Measurements from ENCODE around the gene PBX3. TPM values are rescaled to one million over a fixed set of nuclear protein-coding genes. Genes with fewer than 3 reads are reported as not detected.
A peak's percentile ranks its signal among the peaks of the same experiment; 100 is the strongest.

PBX3 gene
- polyA plus RNA-seq, 6 donors from 2014 or later, result 7.5 to 15.8 (median 10.1) TPM

DNA sequence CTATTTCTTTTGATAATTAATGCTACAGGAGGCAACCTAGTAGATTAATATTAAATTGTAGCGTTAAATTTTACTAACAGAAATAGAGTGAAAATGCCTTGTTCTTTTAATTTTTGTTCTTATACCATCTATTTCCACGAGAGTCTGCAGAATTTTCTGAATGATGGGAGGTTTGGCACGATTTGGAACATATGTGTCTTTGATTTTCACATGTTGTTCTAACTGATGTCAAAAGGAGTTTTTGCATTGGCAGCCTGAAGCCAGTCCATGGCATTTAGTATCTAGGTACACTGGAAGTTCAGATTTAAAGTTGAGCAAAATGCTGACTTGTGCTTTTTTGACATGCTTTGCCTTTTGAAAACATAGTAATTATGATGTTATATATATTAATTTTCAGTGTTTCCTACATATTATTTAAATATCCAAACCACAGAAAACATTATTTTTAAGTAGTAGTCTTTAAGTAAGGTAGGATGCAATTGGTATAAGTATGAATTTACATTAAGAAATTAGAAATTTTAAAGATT is 103.0 kb downstream of the PBX3 start:
- ATAC-seq (ENCODE audit: low read depth in 2 of 2), result no peak
- no peaks in the 10 kb centered on the region for H3K36me3 Mint-ChIP-seq
- H3K27me3 Mint-ChIP-seq, result no peaks in the 10 kb centered on the region
- H3K9me3 Mint-ChIP-seq, result peaks cover 0 to 1% (median 0%) of the 10 kb centered on the region in 7 donors
- H3K4me3 Mint-ChIP-seq, result no peak overlapping the region
- H3K4me1 Mint-ChIP-seq, result peaks cover 8 to 16% (median 10%) of the 10 kb centered on the region in 3 donors
- no peak for DNase-seq
- H3K27ac Mint-ChIP-seq, result no peak overlapping the region

- H3K4me3 Mint-ChIP-seq, result no peak overlapping the region
- no peak for DNase-seq
- H3K27me3 Mint-ChIP-seq, result no peaks in the 10 kb centered on the region
- H3K9me3 Mint-ChIP-seq, result peaks cover 0 to 1% (median 0%) of the 10 kb centered on the region in 7 donors
- H3K36me3 Mint-ChIP-seq, result no peaks in the 10 kb centered on the region
- H3K27ac Mint-ChIP-seq, result no peak overlapping the region
- ATAC-seq (ENCODE audit: low read depth in 2 of 2), result no peak
- peaks cover 8 to 16% (median 10%) of the 10 kb centered on the region in 3 donors for H3K4me1 Mint-ChIP-seq
Observed at GRCh38 chr9:125850763-125851162, 103.6 kb downstream of the PBX3 start.

- no peaks in the 10 kb centered on the region for H3K27me3 Mint-ChIP-seq
- peak overlapping the region in 1 of 6 donors; percentile 14 for H3K27ac Mint-ChIP-seq
- H3K4me1 Mint-ChIP-seq, result peaks cover 8 to 16% (median 10%) of the 10 kb centered on the region in 3 donors
- no peaks in the 10 kb centered on the region for H3K9me3 Mint-ChIP-seq
- H3K36me3 Mint-ChIP-seq, result no peaks in the 10 kb centered on the region
- no peak overlapping the region for H3K4me3 Mint-ChIP-seq
- ATAC-seq (ENCODE audit: low read depth in 2 of 2) (no peak), DNase-seq (no peak)
Observed at GRCh38 chr9:125851979-125852378, 104.8 kb downstream of the PBX3 start.

- Mint-ChIP-seq H3K27me3 (no peaks in the 10 kb centered on the region), H3K4me3 (no peak overlapping the region), H3K27ac (no peak overlapping the region), H3K36me3 (no peaks in the 10 kb centered on the region), H3K9me3 (no peaks in the 10 kb centered on the region), H3K4me1 (peaks cover 8 to 16% (median 10%) of the 10 kb centered on the region in 3 donors)
- ATAC-seq (ENCODE audit: low read depth in 2 of 2), result no peak
- no peak for DNase-seq
Observed at GRCh38 chr9:125852386-125852785, 105.2 kb downstream of the PBX3 start.

DNA sequence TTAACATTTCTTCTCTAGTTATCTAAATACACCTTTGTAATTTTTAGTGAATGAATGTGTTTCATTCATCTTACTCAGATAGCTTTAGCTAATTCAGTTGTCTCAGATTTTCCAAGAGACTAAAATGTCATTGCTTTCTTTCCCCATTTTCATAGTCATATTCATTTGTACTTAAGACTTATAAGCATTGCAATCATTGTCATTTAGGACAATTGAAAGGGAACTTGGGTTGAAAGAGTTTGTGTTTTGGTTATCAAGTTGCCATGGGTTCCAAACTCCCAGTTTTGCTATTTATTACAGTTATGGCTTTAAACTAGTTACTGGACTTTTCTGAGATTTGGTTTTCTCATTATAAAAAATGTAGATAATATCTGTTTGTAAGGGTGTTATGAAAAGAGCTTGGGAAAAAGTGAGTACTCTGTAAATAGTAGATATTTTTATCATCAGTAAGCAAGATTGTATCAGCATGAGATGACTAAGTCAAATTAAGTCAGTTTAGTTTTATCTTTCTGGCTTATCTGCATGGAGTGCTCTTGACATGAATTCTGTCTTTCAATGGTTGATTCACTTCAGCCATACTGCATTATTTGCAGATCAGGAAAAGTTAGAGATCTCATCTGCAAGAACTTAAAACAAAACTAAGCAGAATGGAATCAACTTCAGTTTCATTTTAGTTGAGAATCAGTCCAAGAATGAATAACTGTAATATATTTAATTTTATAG is 107.5 kb downstream of the PBX3 start:
- ATAC-seq (ENCODE audit: low read depth in 2 of 2), result no peak

DNA sequence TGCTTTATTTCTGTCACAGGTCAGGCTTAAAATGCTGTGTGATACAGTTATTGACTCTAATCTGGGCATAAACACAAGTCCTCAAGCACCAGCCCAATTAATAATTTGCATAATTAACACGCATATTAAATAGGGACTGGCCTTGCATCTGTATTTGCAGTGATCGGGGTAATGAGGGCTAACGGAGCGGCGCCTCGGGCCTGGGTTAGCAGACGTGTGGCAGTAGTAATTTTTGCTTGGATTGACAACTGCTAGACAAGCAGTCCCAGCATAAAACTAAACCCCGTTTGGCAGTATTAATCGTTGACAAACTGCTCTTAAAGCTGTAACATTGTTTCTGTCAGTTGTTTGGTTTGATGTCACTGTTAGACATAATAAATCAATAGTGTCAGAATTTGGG is 109.2 kb downstream of the PBX3 start:
- Mint-ChIP-seq H3K4me1 (peaks cover 0 to 14% (median 0%) of the 10 kb centered on the region in 3 donors), H3K9me3 (peaks cover 0 to 4% (median 0%) of the 10 kb centered on the region in 7 donors), H3K36me3 (no peaks in the 10 kb centered on the region), H3K27ac (no peak overlapping the region), H3K27me3 (no peaks in the 10 kb centered on the region), H3K4me3 (no peak overlapping the region)
- DNase-seq (no peak), ATAC-seq (ENCODE audit: low read depth in 2 of 2) (no peak)

More for the DNA sequence above, 107.5 kb downstream of the PBX3 start:
- H3K36me3 Mint-ChIP-seq, result no peaks in the 10 kb centered on the region
- DNase-seq, result no peak
- H3K27ac Mint-ChIP-seq, result no peak overlapping the region
- no peaks in the 10 kb centered on the region for H3K9me3 Mint-ChIP-seq
- peaks cover 0 to 6% (median 0%) of the 10 kb centered on the region in 3 donors for H3K4me1 Mint-ChIP-seq
- H3K27me3 Mint-ChIP-seq, result no peaks in the 10 kb centered on the region
- H3K4me3 Mint-ChIP-seq, result no peak overlapping the region

DNA sequence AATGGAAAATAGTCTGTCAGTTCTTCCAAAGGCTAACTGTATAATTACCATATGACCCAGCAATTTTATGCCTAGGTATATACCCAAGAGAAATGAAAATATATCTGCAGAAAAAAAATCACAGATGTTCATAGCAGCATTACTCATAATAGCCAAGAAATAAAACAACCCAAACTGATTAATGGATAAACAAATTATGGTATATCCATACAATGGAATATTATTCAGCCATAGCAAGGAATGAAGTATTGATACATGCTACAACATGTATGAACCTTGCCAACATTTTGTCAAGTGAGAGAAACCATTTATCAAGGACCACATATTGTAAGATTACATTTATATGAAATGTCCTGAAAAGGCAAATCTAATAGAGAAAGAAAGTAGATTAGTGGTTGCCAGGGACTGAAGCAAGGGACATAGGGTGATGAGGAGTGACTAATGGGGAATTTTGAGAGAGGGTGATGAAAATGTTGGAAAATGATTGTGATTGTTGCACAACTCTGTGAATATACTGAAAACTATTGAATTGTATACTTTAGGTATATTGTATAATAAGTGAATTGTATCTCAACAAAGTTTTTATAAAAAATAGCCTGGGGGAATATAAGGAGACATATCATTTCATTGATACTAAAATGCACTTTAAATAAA is 114.4 kb downstream of the PBX3 start:
- peaks cover 0 to 20% (median 5%) of the 10 kb centered on the region in 3 donors for H3K4me1 Mint-ChIP-seq
- no peak for ATAC-seq (ENCODE audit: low read depth in 2 of 2)

GRCh38 chr9:125863923-125864322 is 116.8 kb downstream of the PBX3 start:
- peaks cover 0 to 24% (median 7%) of the 10 kb centered on the region in 3 donors for H3K4me1 Mint-ChIP-seq
- DNase-seq (no peak), ATAC-seq (ENCODE audit: low read depth in 2 of 2) (no peak)
- no peaks in the 10 kb centered on the region for H3K27me3 Mint-ChIP-seq
- no peak overlapping the region for H3K27ac Mint-ChIP-seq
- peaks cover 0 to 4% (median 0%) of the 10 kb centered on the region in 7 donors for H3K9me3 Mint-ChIP-seq
- H3K36me3 Mint-ChIP-seq, result no peaks in the 10 kb centered on the region
- H3K4me3 Mint-ChIP-seq, result no peak overlapping the region

More for the DNA sequence above, 114.4 kb downstream of the PBX3 start:
- Mint-ChIP-seq H3K9me3 (peaks cover 0 to 4% (median 0%) of the 10 kb centered on the region in 7 donors), H3K27me3 (no peaks in the 10 kb centered on the region), H3K4me3 (no peak overlapping the region), H3K36me3 (no peaks in the 10 kb centered on the region), H3K27ac (no peak overlapping the region)
- no peak for DNase-seq

- no peak overlapping the region for H3K4me3 Mint-ChIP-seq
- peaks cover 0 to 16% (median 7%) of the 10 kb centered on the region in 3 donors for H3K4me1 Mint-ChIP-seq
- no peaks in the 10 kb centered on the region for H3K27me3 Mint-ChIP-seq
- ATAC-seq (ENCODE audit: low read depth in 2 of 2) (no peak), DNase-seq (no peak)
- peak overlapping the region in 1 of 6 donors; percentile 67 for H3K27ac Mint-ChIP-seq
- H3K36me3 Mint-ChIP-seq, result no peaks in the 10 kb centered on the region
- no peaks in the 10 kb centered on the region for H3K9me3 Mint-ChIP-seq
Observed at GRCh38 chr9:125867751-125868415, 120.7 kb downstream of the PBX3 start.

DNA sequence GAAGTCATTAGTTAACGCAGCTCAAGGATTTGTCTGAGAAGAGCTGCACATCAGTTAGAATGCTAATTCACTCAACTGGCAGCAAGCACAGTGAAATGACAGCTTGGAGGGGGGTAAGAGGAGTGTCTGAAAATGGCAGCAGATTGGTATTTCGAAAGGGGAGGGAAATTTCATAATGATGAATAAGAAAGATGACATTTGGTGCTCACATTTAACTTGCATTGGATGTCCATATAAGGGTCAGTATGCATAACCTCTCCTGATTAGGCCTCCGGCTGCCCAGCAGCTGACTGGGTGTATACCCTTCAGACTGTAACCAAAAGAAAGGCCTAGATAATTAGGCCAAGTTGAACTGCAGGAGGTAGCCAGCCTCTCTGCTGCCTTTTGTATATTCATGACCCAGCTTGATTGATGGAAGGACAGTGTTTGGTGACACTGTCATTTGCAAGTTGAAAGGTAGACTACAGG is 131.0 kb downstream of the PBX3 start:
- no peaks in the 10 kb centered on the region for H3K27me3 Mint-ChIP-seq
- peaks cover 0 to 3% (median 2%) of the 10 kb centered on the region in 3 donors for H3K4me1 Mint-ChIP-seq
- peaks cover 0 to 8% of the 10 kb centered on the region in 2 donors for H3K36me3 Mint-ChIP-seq
- H3K9me3 Mint-ChIP-seq, result no peaks in the 10 kb centered on the region
- H3K4me3 Mint-ChIP-seq, result no peak overlapping the region
- DNase-seq, result no peak
- no peak overlapping the region for H3K27ac Mint-ChIP-seq
- ATAC-seq (ENCODE audit: low read depth in 2 of 2), result no peak

- Mint-ChIP-seq H3K27ac (no peak overlapping the region), H3K9me3 (no peaks in the 10 kb centered on the region), H3K4me3 (no peak overlapping the region), H3K4me1 (peaks cover 2 to 10% (median 6%) of the 10 kb centered on the region in 3 donors), H3K36me3 (peaks cover 0 to 8% of the 10 kb centered on the region in 2 donors), H3K27me3 (no peaks in the 10 kb centered on the region)
- DNase-seq, result no peak
- no peak for ATAC-seq (ENCODE audit: low read depth in 2 of 2)
Observed at GRCh38 chr9:125881042-125881441, 133.9 kb downstream of the PBX3 start.

GRCh38 chr9:125883565-125884217 is 136.5 kb downstream of the PBX3 start:
- DNase-seq (no peak), ATAC-seq (ENCODE audit: low read depth in 2 of 2) (no peak)
- Mint-ChIP-seq H3K36me3 (no peaks in the 10 kb centered on the region), H3K4me3 (no peak overlapping the region), H3K9me3 (no peaks in the 10 kb centered on the region), H3K27ac (no peak overlapping the region), H3K27me3 (no peaks in the 10 kb centered on the region), H3K4me1 (peaks cover 0 to 17% (median 6%) of the 10 kb centered on the region in 3 donors)

DNA sequence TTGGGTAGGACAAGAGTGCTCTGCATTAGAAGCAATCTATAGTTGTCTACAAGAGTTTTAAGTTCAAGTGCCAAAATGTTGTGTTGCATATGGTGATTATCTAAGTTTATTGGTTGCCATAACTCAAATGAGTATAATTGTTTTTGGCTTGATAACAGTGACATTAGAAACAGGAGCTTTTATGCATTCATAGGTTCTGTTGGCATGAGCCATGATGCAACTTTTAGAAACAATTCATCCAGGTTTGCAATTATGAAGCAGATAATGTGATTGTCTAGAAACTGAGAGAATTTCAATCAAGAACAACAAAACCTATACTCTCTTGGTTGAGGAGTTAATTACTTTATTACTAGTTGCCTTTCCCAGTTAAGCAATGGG is 137.0 kb downstream of the PBX3 start:
- Mint-ChIP-seq H3K4me3 (no peak overlapping the region), H3K4me1 (peaks cover 1 to 20% (median 10%) of the 10 kb centered on the region in 3 donors), H3K27ac (no peak overlapping the region), H3K36me3 (no peaks in the 10 kb centered on the region), H3K9me3 (no peaks in the 10 kb centered on the region), H3K27me3 (peaks cover 0 to under 1% (median 0%) of the 10 kb centered on the region in 3 donors)
- ATAC-seq (ENCODE audit: low read depth in 2 of 2), result no peak
- no peak for DNase-seq
